GM06990 (cell line): Measurements from ENCODE around the gene HRH3.

ENCODE experiments used
- DNase-seq: peaks from one replicate; pipeline ENCODE4 v3.0.0-alpha.2; 2011; ENCODE audit not compliant: insufficient read length; ENCODE audit errors: extremely low read depth
- H3K27me3 ChIP-seq: replicated peaks from 2 replicates; pipeline ENCODE4 v1.6.0; 2011; ENCODE audit warnings: low read length; ENCODE audit not compliant: control insufficient read depth, insufficient read depth
- H3K36me3 ChIP-seq: 2 replicates; pipeline ENCODE4 v1.5.1; 2011; ENCODE audit warnings: low read length; ENCODE audit not compliant: control insufficient read depth, insufficient read depth
- H3K4me3 ChIP-seq: replicated peaks from 2 replicates; pipeline ENCODE4 v1.5.1; 2011; ENCODE audit warnings: low read depth, mild to moderate bottlenecking, control low read depth, low read length
- CTCF ChIP-seq: IDR thresholded peaks from 2 replicates; pipeline ENCODE4 v1.5.1; 2011; ENCODE audit warnings: low read length, control low read depth, mild to moderate bottlenecking, inconsistent platforms; ENCODE audit not compliant: insufficient read depth, poor library complexity, severe bottlenecking

HRH3 gene

GRCh38 chr20:62205618-62206387 is 14.3 kb downstream of the HRH3 start:
- no peak overlapping the region for H3K4me3 ChIP-seq
- no peak for TF ChIP-seq CTCF
- no peaks in the 10 kb centered on the region for H3K27me3 ChIP-seq
- DNase-seq = no peak
- H3K36me3 ChIP-seq = peaks cover 6% of the 10 kb centered on the region

- DNase-seq = no peak
- no peaks in the 10 kb centered on the region for H3K27me3 ChIP-seq
- no peak for TF ChIP-seq CTCF
- no peak overlapping the region for H3K4me3 ChIP-seq
- peaks cover 13% of the 10 kb centered on the region for H3K36me3 ChIP-seq
These were observed 16.6 kb downstream of the HRH3 start for GRCh38 chr20:62203378-62204030.

GRCh38 chr20:62202676-62203377 is 17.3 kb downstream of the HRH3 start:
- peaks cover 14% of the 10 kb centered on the region for H3K36me3 ChIP-seq
- TF ChIP-seq CTCF = no peak
- no peak for DNase-seq
- no peaks in the 10 kb centered on the region for H3K27me3 ChIP-seq
- H3K4me3 ChIP-seq = no peak overlapping the region

GRCh38 chr20:62202083-62202395 is 18.0 kb downstream of the HRH3 start:
- no peak for DNase-seq
- H3K36me3 ChIP-seq = peaks cover 17% of the 10 kb centered on the region
- no peaks in the 10 kb centered on the region for H3K27me3 ChIP-seq
- H3K4me3 ChIP-seq = no peak overlapping the region
- no peak for TF ChIP-seq CTCF

GRCh38 chr20:62201173-62202082 is 18.6 kb downstream of the HRH3 start:
- H3K4me3 ChIP-seq = no peak overlapping the region

More at GRCh38 chr20:62201173-62202082, 18.6 kb downstream of the HRH3 start:
- peak; percentile 43 for DNase-seq
- Histone ChIP-seq H3K36me3 (peaks cover 17% of the 10 kb centered on the region), H3K27me3 (no peaks in the 10 kb centered on the region)
- TF ChIP-seq CTCF = no peak
